NCI-H1694 (cell line): ENCODE measurements around the gene ZBED2.

Source experiments
- DNase-seq: peaks from one replicate; lab custom pipeline; 2025; lab: John Stamatoyannopoulos, UW

ZBED2 gene

GRCh38 chr3:111603679-111604078 lies 8.5 kb upstream of the ZBED2 start:
- DNase-seq, result no peak

- no peak for DNase-seq
Measured at GRCh38 chr3:111601810-111602209, 6.7 kb upstream of the ZBED2 start.

GRCh38 chr3:111598552-111598951 lies 3.4 kb upstream of the ZBED2 start:
- no peak for DNase-seq

- DNase-seq, result no peak
Measured at GRCh38 chr3:111598139-111598538, 3.0 kb upstream of the ZBED2 start.

GRCh38 chr3:111596328-111596727 lies 1.2 kb upstream of the ZBED2 start:
- DNase-seq, result no peak

- no peak for DNase-seq
Measured at GRCh38 chr3:111594781-111595180, 365 bp downstream of the ZBED2 start.

GRCh38 chr3:111594205-111594604 lies 941 bp downstream of the ZBED2 start:
- no peak for DNase-seq

GRCh38 chr3:111593666-111594065 lies 1.5 kb downstream of the ZBED2 start:
- DNase-seq, result no peak

- no peak for DNase-seq
Measured at GRCh38 chr3:111592936-111593335, 2.2 kb downstream of the ZBED2 start.

- DNase-seq, result no peak
Measured at GRCh38 chr3:111592143-111592542, 3.0 kb downstream of the ZBED2 start.

- DNase-seq, result no peak
Measured at GRCh38 chr3:111591555-111591954, 3.6 kb downstream of the ZBED2 start.

- DNase-seq, result no peak
Measured at GRCh38 chr3:111590143-111590491, 5.0 kb downstream of the ZBED2 start.

- DNase-seq, result no peak
Measured at GRCh38 chr3:111589303-111590142, 5.6 kb downstream of the ZBED2 start.

- no peak for DNase-seq
Measured at GRCh38 chr3:111588527-111588926, 6.6 kb downstream of the ZBED2 start.

GRCh38 chr3:111585217-111585616 lies 9.9 kb downstream of the ZBED2 start:
- DNase-seq, result no peak

- no peak for DNase-seq
Measured at GRCh38 chr3:111584744-111585143, 10.4 kb downstream of the ZBED2 start.

GRCh38 chr3:111582120-111582474 lies 13.0 kb downstream of the ZBED2 start:
- DNase-seq, result no peak

- DNase-seq, result no peak
Measured at GRCh38 chr3:111581403-111582119, 13.6 kb downstream of the ZBED2 start.

GRCh38 chr3:111579495-111579894 lies 15.7 kb downstream of the ZBED2 start:
- DNase-seq, result no peak

- DNase-seq, result no peak
Measured at GRCh38 chr3:111578867-111579266, 16.3 kb downstream of the ZBED2 start.

GRCh38 chr3:111577798-111578685 lies 17.1 kb downstream of the ZBED2 start:
- DNase-seq, result peak; percentile 25

- DNase-seq, result no peak
Measured at GRCh38 chr3:111577113-111577512, 18.0 kb downstream of the ZBED2 start.
